PC-9 (cell line): ENCODE measurements around the gene PRDM16. TPM values are rescaled to one million over a fixed set of nuclear protein-coding genes. Genes with fewer than 3 reads are reported as not detected.
A peak's percentile ranks its signal among the peaks of the same experiment; 100 is the strongest.

Source experiments
- BruUV-seq: library from RNA; stranded (reverse); fragments of 400-500 nt; replicated peaks from 2 replicates; lab custom pipeline; 2021; lab: Mats Ljungman, UMichigan
- CTCF ChIA-PET: fragments of 300-600 bp; sonication (Branson Sonifier 250); formaldehyde crosslinking; loops from one replicate; lab custom pipeline; 2022; ENCODE audit warnings: antibody characterized with exemption; lab: Charles Lee
- POLR2A ChIA-PET: fragments of 300-600 bp; sonication (Branson Sonifier 250); formaldehyde crosslinking; loops from one replicate; lab custom pipeline; 2022; ENCODE audit warnings: antibody characterized with exemption; ENCODE audit not compliant: unreplicated experiment; lab: Charles Lee
- DNase-seq, 2 experiments: peaks; one replicate each; pipeline versions ENCODE4 v3.0.0 to v3.0.0-alpha.2; 2015 to 2022; ENCODE audit warnings: mixed read lengths in 1 of 2
- H2AFZ ChIP-seq: fragments of 200-600 bp; sonication (generic); 2 replicates; pipeline ENCODE4 v1.8.1; 2017; ENCODE audit warnings: antibody characterized with exemption
- H3F3A ChIP-seq: fragments of 200-600 bp; sonication (generic); 2 replicates; pipeline ENCODE4 v1.8.1; 2017; ENCODE audit warnings: antibody characterized with exemption, mild to moderate bottlenecking, low read depth; ENCODE audit not compliant: insufficient read depth
- H3K27ac ChIP-seq: fragments of 200-600 bp; sonication (generic); 2 replicates; pipeline ENCODE4 v1.6.1; 2016; ENCODE audit warnings: mixed run types
- H3K27me3 ChIP-seq: fragments of 200-600 bp; sonication (generic); 2 replicates; pipeline ENCODE4 v1.6.1; 2016; ENCODE audit warnings: low read depth, mixed run types; ENCODE audit not compliant: insufficient read depth
- H3K36me3 ChIP-seq: fragments of 200-600 bp; sonication (generic); 2 replicates; pipeline ENCODE4 v1.6.1; 2016; ENCODE audit warnings: low read depth, mixed run types
- H3K4me1 ChIP-seq: fragments of 200-600 bp; sonication (generic); replicated peaks from 2 replicates; pipeline ENCODE4 v1.6.1; 2016; ENCODE audit warnings: mixed run types; ENCODE audit not compliant: insufficient read depth
- H3K4me2 ChIP-seq: fragments of 200-600 bp; sonication (generic); 2 replicates; pipeline ENCODE4 v1.6.1; 2017; ENCODE audit warnings: mixed run types
- H3K4me3 ChIP-seq: fragments of 200-600 bp; sonication (generic); 2 replicates; pipeline ENCODE4 v1.6.1; 2016; ENCODE audit warnings: mixed run types
- H3K79me2 ChIP-seq: fragments of 200-600 bp; sonication (generic); 2 replicates; pipeline ENCODE4 v1.6.1; 2017; ENCODE audit warnings: low read depth, mixed run types
- H3K9me2 ChIP-seq: fragments of 200-600 bp; sonication (generic); 2 replicates; pipeline ENCODE4 v1.8.1; 2017; ENCODE audit warnings: mild to moderate bottlenecking; ENCODE audit not compliant: insufficient read depth
- H3K9me3 ChIP-seq: fragments of 200-600 bp; sonication (generic); 2 replicates; pipeline ENCODE4 v1.8.1; 2016; ENCODE audit warnings: low read depth; ENCODE audit not compliant: insufficient read depth
- H4K20me1 ChIP-seq: fragments of 200-600 bp; sonication (generic); 2 replicates; pipeline ENCODE4 v1.8.1; 2017; ENCODE audit not compliant: insufficient read depth
- EZH2 ChIP-seq: fragments of 200-600 bp; sonication (generic); IDR thresholded peaks from 2 replicates; pipeline ENCODE4 v1.8.0; 2017; ENCODE audit warnings: antibody characterized with exemption, low read depth
- intact Hi-C: fragments of 100-400 bp; cut with micrococcal nuclease; formaldehyde crosslinking; loops from one replicate; pipeline ENCODE4 v1.10.0; 2022; ENCODE audit not compliant: unreplicated experiment
- total RNA-seq: library from RNA; stranded (reverse); gene quantifications from 2 replicates; pipeline ENCODE4 v1.2.3, GENCODE V29; 2021
- TF ChIP-seq, protein P1 (sequence below): fragments of 200-600 bp; sonication (generic); conservative IDR thresholded peaks from 2 replicates; pipeline ENCODE4 v1.6.1; 2017; ENCODE audit warnings: mixed run types, antibody characterized with exemption, mild to moderate bottlenecking, moderate library complexity

The PRDM16 gene
- total RNA-seq, 1 experiment from 2014 or later = not detected

DNA sequence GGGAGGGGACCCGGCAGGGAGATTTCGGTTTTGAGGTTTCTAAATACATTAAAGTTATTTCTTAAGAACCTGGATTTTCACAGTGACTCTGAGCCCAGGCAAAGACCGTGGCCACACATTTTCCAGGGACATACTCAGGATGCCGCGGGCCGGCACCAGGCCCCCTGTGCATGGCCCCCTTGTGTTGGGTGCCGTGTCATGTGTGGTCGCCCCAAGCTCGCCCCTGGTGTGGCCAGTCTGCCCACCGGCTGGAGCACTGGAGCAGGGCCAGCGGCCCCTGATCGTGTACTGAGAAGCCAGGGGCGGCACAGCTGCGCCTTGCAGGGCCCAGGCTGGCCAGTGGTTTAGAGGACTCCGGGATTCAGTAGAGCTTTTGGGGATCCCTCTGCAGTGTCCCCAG is 412.0 kb downstream of the PRDM16 start:
- peaks cover 22% of the 10 kb centered on the region for H3K4me1 ChIP-seq
- CTCF ChIA-PET = no interaction called here
- no peak overlapping the region for H2AFZ ChIP-seq
- H3K36me3 ChIP-seq = no peaks in the 10 kb centered on the region
- BruUV-seq = no TSS peak
- H3K4me3 ChIP-seq = no peak overlapping the region
- TF ChIP-seq EZH2 = no peak
- TF ChIP-seq, protein P1, sequence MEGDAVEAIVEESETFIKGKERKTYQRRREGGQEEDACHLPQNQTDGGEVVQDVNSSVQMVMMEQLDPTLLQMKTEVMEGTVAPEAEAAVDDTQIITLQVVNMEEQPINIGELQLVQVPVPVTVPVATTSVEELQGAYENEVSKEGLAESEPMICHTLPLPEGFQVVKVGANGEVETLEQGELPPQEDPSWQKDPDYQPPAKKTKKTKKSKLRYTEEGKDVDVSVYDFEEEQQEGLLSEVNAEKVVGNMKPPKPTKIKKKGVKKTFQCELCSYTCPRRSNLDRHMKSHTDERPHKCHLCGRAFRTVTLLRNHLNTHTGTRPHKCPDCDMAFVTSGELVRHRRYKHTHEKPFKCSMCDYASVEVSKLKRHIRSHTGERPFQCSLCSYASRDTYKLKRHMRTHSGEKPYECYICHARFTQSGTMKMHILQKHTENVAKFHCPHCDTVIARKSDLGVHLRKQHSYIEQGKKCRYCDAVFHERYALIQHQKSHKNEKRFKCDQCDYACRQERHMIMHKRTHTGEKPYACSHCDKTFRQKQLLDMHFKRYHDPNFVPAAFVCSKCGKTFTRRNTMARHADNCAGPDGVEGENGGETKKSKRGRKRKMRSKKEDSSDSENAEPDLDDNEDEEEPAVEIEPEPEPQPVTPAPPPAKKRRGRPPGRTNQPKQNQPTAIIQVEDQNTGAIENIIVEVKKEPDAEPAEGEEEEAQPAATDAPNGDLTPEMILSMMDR = no peak
- H3K4me2 ChIP-seq = peak overlapping the region; percentile 63; the same call in 1 of the 2 replicates
- POLR2A ChIA-PET = no interaction called here
- no peaks in the 10 kb centered on the region for H3K9me2 ChIP-seq
- no peak for DNase-seq
- intact Hi-C loops = no loop called here
- H3K9me3 ChIP-seq = no peaks in the 10 kb centered on the region
- H3K27me3 ChIP-seq = no peaks in the 10 kb centered on the region
- H3K27ac ChIP-seq = peak overlapping the region; percentile 70
- no peaks in the 10 kb centered on the region for H3K79me2 ChIP-seq
- 0 out of 2 replicates have a peak, but pooled peaks cover 4% of the 10 kb centered on the region for H4K20me1 ChIP-seq
- peaks cover 30% of the 10 kb centered on the region; the same call in 1 of the 2 replicates for H3F3A ChIP-seq

DNA sequence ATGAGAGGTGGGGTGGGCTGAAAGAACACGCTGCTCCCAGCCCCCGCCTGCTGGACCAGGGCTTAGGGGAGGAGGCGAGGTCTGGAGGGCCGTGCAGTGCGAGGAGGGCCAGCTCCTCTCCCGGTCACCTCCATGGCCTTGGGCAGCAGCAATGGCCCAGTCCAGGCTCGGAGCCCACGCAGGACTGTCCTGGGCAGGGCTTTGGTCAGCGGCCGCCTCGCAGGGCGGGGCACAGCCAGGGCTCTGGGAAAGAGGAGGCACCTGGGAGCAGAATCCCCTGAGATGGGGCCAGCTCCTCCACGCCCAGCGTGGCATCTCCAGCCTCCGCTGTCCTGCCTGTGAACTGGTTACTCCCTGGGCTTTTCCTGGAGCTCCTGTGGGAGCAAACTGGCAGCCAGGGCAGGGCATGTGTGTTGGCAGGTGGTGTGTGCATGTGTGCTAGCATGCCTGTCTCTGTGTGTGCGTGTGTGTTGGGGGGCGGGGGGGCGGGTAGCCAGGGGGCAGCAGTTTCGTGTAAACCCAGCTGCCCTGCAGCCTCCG is 412.9 kb downstream of the PRDM16 start:
- no peaks in the 10 kb centered on the region for H3K9me2 ChIP-seq

DNA sequence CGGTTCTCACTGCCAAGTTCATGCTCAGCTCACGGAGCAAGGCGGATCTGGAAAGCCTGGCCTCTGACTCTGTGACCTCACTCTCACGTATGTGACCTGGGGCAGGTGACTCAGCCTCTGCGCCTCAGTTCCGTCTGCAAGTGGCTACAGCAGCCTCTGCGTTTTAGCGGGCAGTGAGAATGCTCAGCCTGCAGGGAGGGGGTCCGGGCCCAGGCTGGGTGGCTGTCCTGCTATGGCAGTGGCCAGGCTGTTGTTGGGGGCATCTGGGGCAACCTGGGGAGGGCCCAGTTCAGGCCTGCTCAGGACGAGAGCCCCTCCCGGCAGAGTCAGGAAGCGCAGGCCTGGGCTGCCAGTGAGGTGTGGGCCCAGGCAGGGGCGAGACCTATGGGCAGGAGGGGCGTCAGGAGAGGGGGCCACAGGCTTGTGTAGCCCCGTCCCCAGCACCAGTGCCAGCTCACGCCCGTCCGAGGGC is 413.4 kb downstream of the PRDM16 start:
- CTCF ChIA-PET = interaction anchor here (0.6 to 1.4 kb wide), 3 partner anchors 29 to 194 kb away, joined by 3 to 7 read pairs (median 6); no protein-coding TSS in a partner anchor
- Histone ChIP-seq H3K27ac (peak overlapping the region; percentile 70), H3K9me2 (no peaks in the 10 kb centered on the region), H3K4me2 (peak overlapping the region; percentile 63), H3K27me3 (no peaks in the 10 kb centered on the region), H2AFZ (no peak overlapping the region), H3K4me3 (no peak overlapping the region), H3K4me1 (peaks cover 22% of the 10 kb centered on the region), H3K9me3 (no peaks in the 10 kb centered on the region), H3K79me2 (no peaks in the 10 kb centered on the region), H4K20me1 (0 out of 2 replicates have a peak, but pooled peaks cover 4% of the 10 kb centered on the region), H3F3A (peaks cover 39% of the 10 kb centered on the region; the same call in 1 of the 2 replicates), H3K36me3 (no peaks in the 10 kb centered on the region)
- intact Hi-C loops = loop anchor here (2.0 kb wide), 2 partner anchors 22 to 30 kb away; no protein-coding TSS in a partner anchor
- POLR2A ChIA-PET = interaction anchor here (0.7 kb wide), 1 partner anchor 60 kb away, joined by 3 read pairs; no protein-coding TSS in a partner anchor
- BruUV-seq = no TSS peak
- TF ChIP-seq EZH2 = no peak
- TF ChIP-seq, protein P1 = peak; percentile 54
- peak; percentile 82 to 90 for DNase-seq

More for the DNA sequence above, 412.9 kb downstream of the PRDM16 start:
- ChIA-PET CTCF (interaction anchor here (0.6 to 1.4 kb wide), 3 partner anchors 29 to 195 kb away, joined by 3 to 7 read pairs (median 6); no protein-coding TSS in a partner anchor), POLR2A (interaction anchor here (0.5 to 0.7 kb wide), 3 partner anchors 22 to 61 kb away, joined by 3 to 4 read pairs (median 3); no protein-coding TSS in a partner anchor)
- H3K4me2 ChIP-seq = peak overlapping the region; percentile 63
- intact Hi-C loops = loop anchor here (2.0 kb wide), 2 partner anchors 21 to 29 kb away; no protein-coding TSS in a partner anchor
- H3K27me3 ChIP-seq = no peaks in the 10 kb centered on the region
- 0 out of 2 replicates have a peak, but pooled peaks cover 4% of the 10 kb centered on the region for H4K20me1 ChIP-seq
- no TSS peak for BruUV-seq
- no peak for TF ChIP-seq EZH2
- TF ChIP-seq, protein P1 = no peak
- H3F3A ChIP-seq = peaks cover 37% of the 10 kb centered on the region; the same call in 1 of the 2 replicates
- no peaks in the 10 kb centered on the region for H3K36me3 ChIP-seq
- no peaks in the 10 kb centered on the region for H3K79me2 ChIP-seq
- no peak overlapping the region for H2AFZ ChIP-seq
- peaks cover 22% of the 10 kb centered on the region for H3K4me1 ChIP-seq
- H3K9me3 ChIP-seq = no peaks in the 10 kb centered on the region
- H3K27ac ChIP-seq = peak overlapping the region; percentile 70
- DNase-seq = peak in 1 of 2 experiments; percentile 67
- no peak overlapping the region for H3K4me3 ChIP-seq
